HFFc6 (cell line): Measurements from ENCODE around the gene MYL6. TPM values are rescaled to one million over a fixed set of nuclear protein-coding genes. Genes with fewer than 3 reads are reported as not detected.
A peak's percentile ranks its signal among the peaks of the same experiment; 100 is the strongest.
"Not testable (repeated sequence)": the region's sequence is repeated elsewhere in the genome, so short reads cannot be mapped to it uniquely, and the experiment has no call there.

Experiments used
- DNase-seq: peaks from one replicate; pipeline ENCODE4 v3.0.0-alpha.2; 2018
- H3K27ac Mint-ChIP-seq: 2 replicates; pipeline ENCODE4 v1.8.0; 2020; ENCODE audit warnings: mild to moderate bottlenecking, mixed read lengths
- H3K27me3 Mint-ChIP-seq: 2 replicates; pipeline ENCODE4 v1.8.0; 2021; ENCODE audit warnings: mild to moderate bottlenecking, moderate library complexity, mixed read lengths; ENCODE audit not compliant: insufficient read depth
- H3K36me3 Mint-ChIP-seq: 2 replicates; pipeline ENCODE4 v1.8.0; 2021; ENCODE audit warnings: low read depth, mixed read lengths
- H3K4me1 Mint-ChIP-seq: 2 replicates; pipeline ENCODE4 v1.8.0; 2020; ENCODE audit warnings: low read depth, mixed read lengths
- H3K4me3 Mint-ChIP-seq: 2 replicates; pipeline ENCODE4 v1.8.0; 2020; ENCODE audit warnings: mild to moderate bottlenecking, moderate library complexity, mixed read lengths
- H3K9me3 Mint-ChIP-seq: 2 replicates; pipeline ENCODE4 v1.8.0; 2020; ENCODE audit warnings: mild to moderate bottlenecking, mixed read lengths
- total RNA-seq, 6 experiments: library from RNA; stranded (reverse); fragmentation: NEBNext Ultra II Directional; extraction: Animal tissue kit (Norgen Biotek cat#: 25700); gene quantifications; 2 replicates in 1 of 6; 3 replicates in 5 of 6; pipeline ENCODE4 v1.2.3, GENCODE V29; 2021
- TF ChIP-seq, protein P1 (sequence below): fragments of 200-600 bp; sonication (generic); IDR thresholded peaks from 2 replicates; pipeline ENCODE4 v1.5.0; 2021; ENCODE audit warnings: antibody characterized with exemption, mild to moderate bottlenecking

The MYL6 gene
- total RNA-seq, 6 experiments from 2014 or later = 2,668 to 3,384 (median 3,141) TPM

GRCh38 chr12:56193025-56193578 lies 34.9 kb downstream of the MYL6 start:
- Mint-ChIP-seq H3K36me3 (peaks cover 6% of the 10 kb centered on the region), H3K4me1 (peaks cover 50% of the 10 kb centered on the region), H3K4me3 (0 out of 2 replicates have a peak overlapping the region, but pooled peaks have one; percentile 12), H3K27me3 (peaks cover 10% of the 10 kb centered on the region), H3K27ac (peak overlapping the region; percentile 79), H3K9me3 (0 out of 2 replicates have a peak, but pooled peaks cover 3% of the 10 kb centered on the region)
- peak; percentile 82 for DNase-seq
- TF ChIP-seq, protein P1, sequence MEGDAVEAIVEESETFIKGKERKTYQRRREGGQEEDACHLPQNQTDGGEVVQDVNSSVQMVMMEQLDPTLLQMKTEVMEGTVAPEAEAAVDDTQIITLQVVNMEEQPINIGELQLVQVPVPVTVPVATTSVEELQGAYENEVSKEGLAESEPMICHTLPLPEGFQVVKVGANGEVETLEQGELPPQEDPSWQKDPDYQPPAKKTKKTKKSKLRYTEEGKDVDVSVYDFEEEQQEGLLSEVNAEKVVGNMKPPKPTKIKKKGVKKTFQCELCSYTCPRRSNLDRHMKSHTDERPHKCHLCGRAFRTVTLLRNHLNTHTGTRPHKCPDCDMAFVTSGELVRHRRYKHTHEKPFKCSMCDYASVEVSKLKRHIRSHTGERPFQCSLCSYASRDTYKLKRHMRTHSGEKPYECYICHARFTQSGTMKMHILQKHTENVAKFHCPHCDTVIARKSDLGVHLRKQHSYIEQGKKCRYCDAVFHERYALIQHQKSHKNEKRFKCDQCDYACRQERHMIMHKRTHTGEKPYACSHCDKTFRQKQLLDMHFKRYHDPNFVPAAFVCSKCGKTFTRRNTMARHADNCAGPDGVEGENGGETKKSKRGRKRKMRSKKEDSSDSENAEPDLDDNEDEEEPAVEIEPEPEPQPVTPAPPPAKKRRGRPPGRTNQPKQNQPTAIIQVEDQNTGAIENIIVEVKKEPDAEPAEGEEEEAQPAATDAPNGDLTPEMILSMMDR = peak; percentile 93

DNA sequence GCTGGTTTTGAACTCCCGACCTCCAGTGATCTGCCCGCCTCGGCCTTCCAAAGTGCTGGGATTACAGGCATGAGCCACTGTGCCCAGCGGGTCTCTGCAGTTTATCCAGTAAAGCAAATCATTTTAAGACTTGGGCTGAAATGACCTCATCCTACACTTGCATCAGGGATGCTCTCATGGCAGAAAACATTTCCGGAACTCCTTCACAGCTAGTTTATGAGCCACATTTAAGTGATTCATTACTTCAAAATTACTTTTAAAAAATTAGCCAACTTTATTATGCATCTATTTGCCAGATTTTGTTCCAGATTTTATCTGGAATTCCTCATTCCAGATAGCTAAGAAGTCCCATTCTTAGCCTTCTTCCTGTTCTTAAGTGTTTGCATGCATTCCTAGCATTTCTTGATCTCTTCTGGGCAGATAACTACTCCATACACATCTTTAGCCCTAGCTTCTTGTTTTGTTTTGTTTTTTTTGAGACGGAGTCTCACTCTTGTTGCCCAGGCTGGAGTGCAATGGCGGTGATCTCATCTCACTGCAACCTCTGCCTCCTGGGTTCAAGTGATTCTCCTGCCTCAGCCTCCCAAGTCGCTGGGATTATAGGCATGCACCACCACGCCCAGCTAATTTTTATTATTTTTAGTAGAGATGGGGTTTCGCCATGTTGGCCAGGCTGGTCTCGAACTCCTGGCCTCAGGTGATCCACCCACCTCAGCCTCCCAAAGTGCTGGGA lies 38.8 kb downstream of the MYL6 start:
- H3K9me3 Mint-ChIP-seq, H3K36me3 Mint-ChIP-seq, H3K27me3 Mint-ChIP-seq: not testable (repeated sequence)
- H3K27ac Mint-ChIP-seq = peak overlapping the region; percentile 94
- peak; percentile 98 for DNase-seq
- peaks cover 50% of the 10 kb centered on the region for H3K4me1 Mint-ChIP-seq
- peak overlapping the region; percentile 49; the same call in 1 of the 2 replicates for H3K4me3 Mint-ChIP-seq

DNA sequence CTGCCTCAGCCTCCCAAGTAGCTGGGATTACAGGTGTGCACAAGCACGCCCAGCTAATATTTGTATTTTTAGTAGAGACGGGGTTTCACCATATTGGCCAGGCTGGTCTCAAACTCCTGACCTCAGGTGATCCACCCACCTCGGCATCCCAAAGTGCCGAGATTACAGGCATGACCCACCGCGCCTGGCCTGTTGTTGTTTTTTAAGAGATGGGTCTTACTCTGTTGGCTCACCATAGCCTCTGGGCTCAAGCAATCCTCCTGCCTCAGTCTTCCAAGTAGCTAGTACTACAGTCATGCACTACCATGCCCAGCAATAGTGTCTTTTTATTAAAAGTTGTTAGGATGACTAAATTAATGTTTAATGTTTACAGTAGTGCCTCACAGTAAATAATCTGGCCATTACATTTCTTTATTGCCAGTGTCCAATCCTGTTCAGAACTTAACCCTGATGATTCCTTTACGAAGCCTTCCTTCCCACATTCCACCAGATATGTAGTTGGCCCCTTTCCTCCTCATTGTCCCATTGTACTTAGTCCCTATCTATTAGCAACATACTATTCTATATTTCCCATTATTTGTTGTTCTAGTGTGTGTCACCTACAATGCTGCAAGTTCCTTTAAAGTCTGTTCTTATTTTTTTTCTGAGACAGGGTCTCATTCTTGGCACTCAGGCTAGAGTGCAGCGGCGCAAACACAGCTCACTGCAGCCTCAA lies 39.9 kb downstream of the MYL6 start:
- H3K36me3 Mint-ChIP-seq = 0 out of 2 replicates have a peak, but pooled peaks cover 3% of the 10 kb centered on the region
- H3K27me3 Mint-ChIP-seq = peaks cover 6% of the 10 kb centered on the region
- H3K4me1 Mint-ChIP-seq = peaks cover 50% of the 10 kb centered on the region
- H3K9me3 Mint-ChIP-seq = no peaks in the 10 kb centered on the region
- H3K4me3 Mint-ChIP-seq = peak overlapping the region; percentile 53; the same call in 1 of the 2 replicates
- H3K27ac Mint-ChIP-seq = peak overlapping the region; percentile 94
- no peak for DNase-seq
- TF ChIP-seq, protein P1 = no peak

- H3K9me3 Mint-ChIP-seq = no peaks in the 10 kb centered on the region
These were observed 40.7 kb downstream of the MYL6 start for GRCh38 chr12:56198836-56199235.

GRCh38 chr12:56202366-56202765 lies 44.2 kb downstream of the MYL6 start:
- Mint-ChIP-seq H3K27me3 (peaks cover 6% of the 10 kb centered on the region), H3K4me3 (no peak overlapping the region)

More at GRCh38 chr12:56198836-56199235, 40.7 kb downstream of the MYL6 start:
- Mint-ChIP-seq H3K4me3 (no peak overlapping the region), H3K36me3 (peaks cover 3% of the 10 kb centered on the region; the same call in 1 of the 2 replicates), H3K27ac (peak overlapping the region; percentile 7), H3K27me3 (peaks cover 6% of the 10 kb centered on the region), H3K4me1 (peaks cover 44% of the 10 kb centered on the region)
- DNase-seq = peak; percentile 28
- TF ChIP-seq, protein P1 = no peak

More at GRCh38 chr12:56202366-56202765, 44.2 kb downstream of the MYL6 start:
- DNase-seq = no peak
- TF ChIP-seq, protein P1 = no peak
- Mint-ChIP-seq H3K27ac (peak overlapping the region; percentile 20), H3K36me3 (peaks cover 28% of the 10 kb centered on the region), H3K9me3 (no peaks in the 10 kb centered on the region), H3K4me1 (peaks cover 41% of the 10 kb centered on the region)
